ENCODE measurements around the gene FBXO21.
A peak's percentile ranks its signal among the peaks of the same experiment; 100 is the strongest.
"Not testable (repeated sequence)": the region's sequence is repeated elsewhere in the genome, so short reads cannot be mapped to it uniquely, and the experiment has no call there.

Gene FBXO21

GRCh38 chr12:117193903-117194302 lies 3.6 kb upstream of the FBXO21 start:
- Histone ChIP-seq H3K4me2 (ENCODE audit: low read depth, low read length, poor library complexity, severe bottlenecking) (no peak overlapping the region), H3K9me3 (ENCODE audit: insufficient read depth, low read length) (peaks cover 2% of the 10 kb centered on the region; the same call in 1 of the 2 replicates), H3K27ac (ENCODE audit: low read depth, low read length) (no peak overlapping the region), H3K9ac (ENCODE audit: low read length) (no peak overlapping the region), H3K27me3 (ENCODE audit: low read length) (no peaks in the 10 kb centered on the region), H2AFZ (ENCODE audit: low read depth, low read length, severe bottlenecking) (no peak overlapping the region), H3K9me2 (replicated peaks; ENCODE audit: insufficient read depth, low read length) (no peaks in the 10 kb centered on the region), H3K36me3 (ENCODE audit: low read length) (no peaks in the 10 kb centered on the region), H3K79me2 (ENCODE audit: insufficient read depth, low read length) (peaks cover 10% of the 10 kb centered on the region), H4K20me1 (ENCODE audit: low read depth, low read length) (no peaks in the 10 kb centered on the region), H3K4me3 (ENCODE audit: insufficient read depth, low read length, poor library complexity, severe bottlenecking) (no peak overlapping the region), H3F3A (ENCODE audit: insufficient read depth) (no peaks in the 10 kb centered on the region)
- TF ChIP-seq EZH2phosphoT487 (conservative IDR thresholded peaks at IDR 0.05; ENCODE audit: low read length), result no peak
- TF ChIP-seq, protein P1, sequence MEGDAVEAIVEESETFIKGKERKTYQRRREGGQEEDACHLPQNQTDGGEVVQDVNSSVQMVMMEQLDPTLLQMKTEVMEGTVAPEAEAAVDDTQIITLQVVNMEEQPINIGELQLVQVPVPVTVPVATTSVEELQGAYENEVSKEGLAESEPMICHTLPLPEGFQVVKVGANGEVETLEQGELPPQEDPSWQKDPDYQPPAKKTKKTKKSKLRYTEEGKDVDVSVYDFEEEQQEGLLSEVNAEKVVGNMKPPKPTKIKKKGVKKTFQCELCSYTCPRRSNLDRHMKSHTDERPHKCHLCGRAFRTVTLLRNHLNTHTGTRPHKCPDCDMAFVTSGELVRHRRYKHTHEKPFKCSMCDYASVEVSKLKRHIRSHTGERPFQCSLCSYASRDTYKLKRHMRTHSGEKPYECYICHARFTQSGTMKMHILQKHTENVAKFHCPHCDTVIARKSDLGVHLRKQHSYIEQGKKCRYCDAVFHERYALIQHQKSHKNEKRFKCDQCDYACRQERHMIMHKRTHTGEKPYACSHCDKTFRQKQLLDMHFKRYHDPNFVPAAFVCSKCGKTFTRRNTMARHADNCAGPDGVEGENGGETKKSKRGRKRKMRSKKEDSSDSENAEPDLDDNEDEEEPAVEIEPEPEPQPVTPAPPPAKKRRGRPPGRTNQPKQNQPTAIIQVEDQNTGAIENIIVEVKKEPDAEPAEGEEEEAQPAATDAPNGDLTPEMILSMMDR (IDR thresholded peaks at IDR 0.05; ENCODE audit: insufficient read depth, low read length, poor library complexity, severe bottlenecking), result no peak

- H3K4me2 ChIP-seq (ENCODE audit: low read depth, low read length, poor library complexity, severe bottlenecking); H3K27me3 ChIP-seq (ENCODE audit: low read length); H3K36me3 ChIP-seq (ENCODE audit: low read length); H3K4me3 ChIP-seq (ENCODE audit: insufficient read depth, low read length, poor library complexity, severe bottlenecking); H3K9ac ChIP-seq (ENCODE audit: low read length); H3F3A ChIP-seq (ENCODE audit: insufficient read depth); H3K27ac ChIP-seq (ENCODE audit: low read depth, low read length); H3K9me2 ChIP-seq (replicated peaks; ENCODE audit: insufficient read depth, low read length); H4K20me1 ChIP-seq (ENCODE audit: low read depth, low read length); H3K9me3 ChIP-seq (ENCODE audit: insufficient read depth, low read length); H2AFZ ChIP-seq (ENCODE audit: low read depth, low read length, severe bottlenecking): not testable (repeated sequence)
- peaks cover 22% of the 10 kb centered on the region for H3K79me2 ChIP-seq (ENCODE audit: insufficient read depth, low read length)
Observed at GRCh38 chr12:117192581-117192980, 2.3 kb upstream of the FBXO21 start.

- Histone ChIP-seq H3K27me3 (ENCODE audit: low read length) (no peaks in the 10 kb centered on the region), H3K4me2 (ENCODE audit: low read depth, low read length, poor library complexity, severe bottlenecking) (no peak overlapping the region), H4K20me1 (ENCODE audit: low read depth, low read length) (no peaks in the 10 kb centered on the region), H3K4me3 (ENCODE audit: insufficient read depth, low read length, poor library complexity, severe bottlenecking) (no peak overlapping the region), H3K9me3 (ENCODE audit: insufficient read depth, low read length) (peaks cover 2% of the 10 kb centered on the region; the same call in 1 of the 2 replicates), H3K9ac (ENCODE audit: low read length) (no peak overlapping the region), H2AFZ (ENCODE audit: low read depth, low read length, severe bottlenecking) (no peak overlapping the region), H3K27ac (ENCODE audit: low read depth, low read length) (no peak overlapping the region), H3K9me2 (replicated peaks; ENCODE audit: insufficient read depth, low read length) (no peaks in the 10 kb centered on the region), H3K79me2 (ENCODE audit: insufficient read depth, low read length) (peaks cover 26% of the 10 kb centered on the region), H3F3A (ENCODE audit: insufficient read depth) (no peaks in the 10 kb centered on the region), H3K36me3 (ENCODE audit: low read length) (peaks cover 7% of the 10 kb centered on the region; the same call in 1 of the 2 replicates)
- TF ChIP-seq EZH2phosphoT487 (conservative IDR thresholded peaks at IDR 0.05; ENCODE audit: low read length), result no peak
- TF ChIP-seq, protein P1 (IDR thresholded peaks at IDR 0.05; ENCODE audit: insufficient read depth, low read length, poor library complexity, severe bottlenecking), result no peak
Observed at GRCh38 chr12:117192057-117192456, 1.8 kb upstream of the FBXO21 start.

DNA sequence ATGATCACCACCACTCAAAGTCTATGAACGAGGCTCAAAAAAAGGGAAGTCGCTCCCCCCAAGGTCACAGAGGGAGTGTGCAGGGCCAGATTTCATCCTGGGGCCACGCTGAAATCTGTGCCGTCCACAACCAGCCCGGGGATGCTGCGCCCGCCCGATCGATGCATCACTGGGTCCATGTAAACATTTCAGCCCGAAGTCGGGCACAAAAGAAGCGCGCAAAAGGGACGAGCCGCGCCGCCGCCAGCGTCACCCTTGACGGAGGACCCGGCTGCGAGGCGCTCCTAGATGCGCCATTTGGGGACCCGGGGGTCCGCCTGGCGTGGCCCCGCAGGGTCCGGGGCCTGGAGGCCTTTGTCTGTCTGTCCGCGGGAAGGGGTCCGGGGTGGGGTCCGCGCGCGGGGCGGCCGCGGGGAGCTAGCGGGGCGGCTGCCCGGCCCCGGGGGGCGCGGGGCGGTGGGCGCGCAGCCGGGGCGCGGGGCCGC lies 503 bp downstream of the FBXO21 start:
- H2AFZ ChIP-seq (ENCODE audit: low read depth, low read length, severe bottlenecking), result peak overlapping the region; percentile 86

More for the DNA sequence above, 503 bp downstream of the FBXO21 start:
- Histone ChIP-seq H3K27me3 (ENCODE audit: low read length) (no peaks in the 10 kb centered on the region), H3K36me3 (ENCODE audit: low read length) (peaks cover 23% of the 10 kb centered on the region), H3K9me3 (ENCODE audit: insufficient read depth, low read length) (peaks cover 2% of the 10 kb centered on the region; the same call in 1 of the 2 replicates), H3K9ac (ENCODE audit: low read length) (peak overlapping the region; percentile 80), H3K79me2 (ENCODE audit: insufficient read depth, low read length) (peaks cover 26% of the 10 kb centered on the region), H3K4me2 (ENCODE audit: low read depth, low read length, poor library complexity, severe bottlenecking) (peak overlapping the region; percentile 68), H3K27ac (ENCODE audit: low read depth, low read length) (peak overlapping the region; percentile 51), H4K20me1 (ENCODE audit: low read depth, low read length) (no peaks in the 10 kb centered on the region), H3F3A (ENCODE audit: insufficient read depth) (no peaks in the 10 kb centered on the region), H3K4me3 (ENCODE audit: insufficient read depth, low read length, poor library complexity, severe bottlenecking) (peak overlapping the region; percentile 89), H3K9me2 (replicated peaks; ENCODE audit: insufficient read depth, low read length) (no peaks in the 10 kb centered on the region)
- TF ChIP-seq, protein P1 (IDR thresholded peaks at IDR 0.05; ENCODE audit: insufficient read depth, low read length, poor library complexity, severe bottlenecking), result no peak
- TF ChIP-seq EZH2phosphoT487 (conservative IDR thresholded peaks at IDR 0.05; ENCODE audit: low read length), result no peak
